Amniotic stem cell (primary cell): Measurements from ENCODE around the gene PLEKHA5.
"Not testable (repeated sequence)": the region's sequence is repeated elsewhere in the genome, so short reads cannot be mapped to it uniquely, and the experiment has no call there.

ENCODE experiments used
- DNase-seq: peaks from one replicate; lab custom pipeline; 2025; lab: John Stamatoyannopoulos, UW

The PLEKHA5 gene

GRCh38 chr12:19284658-19285057 is 155.1 kb downstream of the PLEKHA5 start:
- no peak for DNase-seq

DNA sequence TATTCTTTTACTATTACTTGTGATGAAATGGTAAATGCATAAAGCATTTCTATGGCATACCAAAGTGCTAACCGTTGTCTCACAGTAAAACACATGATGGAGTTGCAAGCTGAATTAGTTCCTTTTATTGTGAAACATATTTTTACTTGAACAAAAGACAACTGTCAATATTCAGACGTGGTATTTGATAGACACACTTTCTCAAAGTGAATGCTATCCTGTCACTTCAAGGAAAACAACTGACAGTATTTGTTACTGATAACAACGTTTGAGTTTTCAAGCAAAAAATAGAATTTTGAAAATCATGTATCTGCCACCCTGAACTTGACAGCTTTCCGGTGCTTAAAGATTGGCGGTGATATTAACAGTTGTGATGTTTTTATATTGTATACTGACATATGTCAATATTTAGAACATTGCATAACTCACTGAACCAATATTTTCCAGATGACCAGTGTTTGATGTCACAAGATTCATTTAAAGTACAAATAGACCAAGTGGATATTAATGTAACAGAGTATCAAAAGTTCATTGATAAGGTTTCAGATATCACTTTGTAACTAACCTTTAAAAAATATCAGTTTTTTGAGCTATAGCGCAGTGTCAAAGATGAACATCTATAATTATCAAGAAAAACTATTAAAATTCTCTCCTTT is 156.4 kb downstream of the PLEKHA5 start:
- DNase-seq = no peak

DNA sequence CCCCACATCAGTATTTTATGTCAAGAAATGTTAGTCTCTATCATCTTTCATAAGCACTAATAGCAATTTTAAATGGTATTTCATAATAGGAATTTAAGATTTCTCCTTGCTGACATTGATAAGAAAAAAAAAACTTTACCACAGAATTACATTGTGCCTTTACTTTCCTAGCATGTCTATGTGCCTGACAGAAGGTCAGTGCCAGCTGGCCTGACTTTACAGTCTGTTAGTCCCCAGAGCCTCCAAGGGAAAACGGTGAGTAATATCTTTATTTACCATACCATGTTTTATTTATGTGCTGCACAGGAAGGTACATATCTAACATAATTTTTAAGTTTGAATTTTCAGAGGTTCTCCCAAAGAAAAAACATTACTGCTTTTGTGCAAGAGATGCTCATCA is 157.8 kb downstream of the PLEKHA5 start:
- no peak for DNase-seq

DNA sequence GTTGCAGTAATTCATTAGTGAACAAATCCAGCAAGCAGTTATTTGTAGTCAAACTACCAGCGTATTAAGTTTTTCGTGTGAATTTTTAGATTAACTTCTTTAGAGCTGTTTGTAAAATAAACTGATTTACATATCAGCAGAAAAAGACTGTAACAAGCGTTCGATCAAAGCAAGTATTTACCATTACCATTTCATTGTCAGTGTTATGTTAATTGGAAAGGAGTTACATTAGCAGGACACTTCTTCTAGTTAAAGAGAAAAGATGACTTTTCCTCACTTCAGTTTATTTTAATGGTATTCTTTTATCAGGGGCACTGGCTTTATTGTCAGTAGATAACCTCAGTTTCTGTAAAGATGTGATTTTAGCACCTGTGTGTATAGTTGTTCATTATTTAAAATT is 158.6 kb downstream of the PLEKHA5 start:
- no peak for DNase-seq

GRCh38 chr12:19288603-19289244 is 159.2 kb downstream of the PLEKHA5 start:
- DNase-seq = peak; percentile 21

DNA sequence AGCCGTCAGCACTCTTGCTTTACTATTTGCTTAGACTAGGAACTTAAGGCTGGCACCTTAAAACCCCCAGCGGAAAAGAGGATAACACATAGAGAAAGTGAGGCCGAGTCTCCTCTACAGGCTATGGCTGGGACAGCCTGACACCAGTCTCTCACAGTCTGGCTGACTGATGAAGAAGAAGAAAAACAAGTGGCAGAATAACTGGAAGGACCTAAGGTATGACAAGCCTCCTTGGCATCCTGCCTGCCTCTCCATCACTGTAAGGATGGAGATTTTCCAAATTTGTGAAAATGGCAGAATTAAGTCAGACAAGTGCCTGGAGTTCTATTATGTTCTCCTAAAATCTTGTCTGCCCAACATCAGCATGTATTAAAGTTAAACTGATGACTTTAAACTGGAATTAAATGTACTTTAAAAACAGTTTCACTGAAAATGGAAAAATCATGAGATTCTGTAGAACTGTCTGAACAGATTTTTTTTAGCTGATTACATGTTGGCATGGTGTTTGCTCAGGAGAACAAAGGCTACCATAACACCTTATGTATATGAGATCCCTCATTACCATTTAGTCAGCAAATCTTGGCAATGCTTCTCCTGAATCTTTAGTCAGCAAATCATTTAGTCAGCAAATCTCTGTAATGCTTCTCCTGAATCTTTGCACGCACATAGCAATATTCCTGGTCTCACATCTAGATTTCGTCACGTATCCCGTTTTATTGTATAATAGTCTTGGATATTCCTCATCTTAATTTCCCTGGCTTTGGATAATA is 169.5 kb downstream of the PLEKHA5 start:
- no peak for DNase-seq

- DNase-seq = no peak
Observed at GRCh38 chr12:19299765-19300164, 170.2 kb downstream of the PLEKHA5 start.

DNA sequence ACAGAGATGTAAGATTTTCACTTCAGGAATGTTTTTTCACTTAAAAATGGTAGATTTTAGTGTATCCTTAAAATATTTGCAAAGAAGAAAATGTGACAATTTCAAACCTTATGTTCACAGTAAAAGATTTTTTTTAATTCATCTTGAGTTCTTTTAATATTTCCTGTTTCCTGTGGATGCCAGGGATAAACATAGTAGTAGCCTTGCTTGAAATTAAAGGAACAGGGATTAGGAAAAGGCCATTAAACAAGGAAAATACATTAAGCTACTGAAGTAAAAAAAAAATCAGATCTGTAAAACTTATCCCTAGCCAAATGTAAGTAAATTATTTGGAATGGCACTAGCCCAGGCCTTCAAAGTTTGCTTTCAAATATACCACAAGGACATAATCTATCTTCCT is 171.7 kb downstream of the PLEKHA5 start:
- no peak for DNase-seq

GRCh38 chr12:19301688-19302087 is 172.2 kb downstream of the PLEKHA5 start:
- no peak for DNase-seq

DNA sequence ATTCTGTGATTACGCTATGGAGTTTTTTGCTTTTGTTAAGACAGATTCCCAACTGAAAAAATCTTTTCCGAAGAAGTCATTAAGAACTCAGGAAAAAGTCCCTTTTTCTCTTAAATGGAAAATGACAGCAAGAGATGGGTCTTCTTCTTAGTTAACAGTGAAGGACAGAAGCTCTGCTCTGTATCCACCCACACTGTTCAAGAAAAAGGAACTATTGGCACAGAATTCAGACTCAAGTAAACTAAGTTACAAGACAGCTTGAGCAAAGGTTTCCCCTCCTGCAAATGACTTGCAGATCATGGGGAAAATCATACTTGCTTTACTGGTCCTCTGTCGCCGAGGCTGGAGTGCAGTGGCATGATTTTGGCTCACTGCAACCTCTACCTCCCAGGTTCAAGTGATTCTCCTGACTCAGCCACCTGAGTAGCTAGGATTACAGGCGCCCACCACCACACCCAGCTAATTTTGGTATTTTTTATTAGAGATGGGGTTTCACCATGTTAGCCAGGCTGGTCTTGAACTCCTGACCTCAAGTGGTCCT is 172.6 kb downstream of the PLEKHA5 start:
- DNase-seq = no peak

DNA sequence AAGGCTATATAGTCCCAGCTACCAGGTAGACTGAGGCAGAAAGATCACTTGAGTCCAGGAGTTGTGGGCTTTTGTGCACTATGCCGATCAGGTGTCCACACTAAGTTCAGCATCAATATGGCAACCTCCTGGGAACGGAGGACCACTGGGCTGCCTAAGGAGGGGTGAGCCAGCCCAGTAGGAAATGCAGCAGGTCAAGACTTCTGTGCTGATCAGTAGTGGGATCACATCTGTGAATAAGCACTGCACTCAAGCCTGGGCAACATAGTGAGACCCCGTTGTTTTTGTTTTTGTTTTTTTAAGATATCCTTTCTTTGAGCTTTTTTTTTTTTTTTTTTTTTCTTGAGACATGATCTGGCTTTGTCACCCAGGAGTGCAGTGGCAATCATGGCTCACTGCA is 174.0 kb downstream of the PLEKHA5 start:
- DNase-seq = no peak

DNA sequence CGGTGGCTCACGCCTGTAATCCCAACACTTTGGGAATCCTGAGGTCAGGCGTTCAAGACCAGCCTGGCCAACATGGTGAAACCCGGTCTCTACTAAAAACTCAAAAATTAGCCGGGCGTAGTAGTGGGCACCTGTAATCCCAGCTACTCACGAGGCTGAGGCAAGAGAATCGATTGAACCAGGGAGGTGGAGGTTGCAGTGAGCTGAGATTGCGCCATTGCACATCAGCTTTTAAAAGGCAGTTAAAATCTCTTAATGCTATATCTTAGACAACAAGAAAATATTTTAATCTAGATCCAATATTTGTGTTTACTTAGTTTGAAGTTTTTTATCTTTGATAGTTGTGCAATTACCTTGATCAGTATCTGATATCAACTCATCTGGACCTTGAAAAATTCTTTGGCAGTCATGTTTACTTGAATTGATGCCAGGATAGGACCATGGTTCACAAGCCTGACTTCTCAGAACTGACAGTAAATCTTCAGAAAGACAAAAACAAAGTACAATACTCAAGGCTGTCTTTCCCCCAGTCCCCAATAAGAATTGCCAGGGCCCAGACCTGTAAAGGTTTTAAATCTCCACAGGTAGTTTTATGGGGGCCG is 174.7 kb downstream of the PLEKHA5 start:
- DNase-seq = no peak

- DNase-seq = not testable (repeated sequence)
Observed at GRCh38 chr12:19305621-19306020, 176.1 kb downstream of the PLEKHA5 start.

- no peak for DNase-seq
Observed at GRCh38 chr12:19306366-19306765, 176.8 kb downstream of the PLEKHA5 start.

DNA sequence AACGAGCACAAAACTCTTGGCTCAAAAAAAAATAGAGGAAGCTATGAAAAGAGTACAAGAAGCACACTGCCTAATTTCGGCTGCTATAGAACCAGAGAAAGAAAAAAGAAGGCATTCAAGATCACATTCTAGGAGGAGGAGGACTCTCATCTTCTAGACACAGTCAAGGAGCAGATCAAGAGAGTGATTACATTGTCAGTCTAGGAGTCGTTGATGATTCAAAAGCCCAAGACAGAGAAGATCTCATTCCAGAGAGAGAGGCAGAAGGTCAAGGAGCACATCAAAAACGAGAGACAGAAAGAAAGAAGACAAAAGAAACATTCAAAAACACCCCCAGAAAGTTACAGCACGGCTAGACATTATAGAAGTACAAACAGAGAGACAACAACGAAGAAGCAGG is 177.9 kb downstream of the PLEKHA5 start:
- DNase-seq = no peak

GRCh38 chr12:19311165-19311564 is 181.6 kb downstream of the PLEKHA5 start:
- no peak for DNase-seq

DNA sequence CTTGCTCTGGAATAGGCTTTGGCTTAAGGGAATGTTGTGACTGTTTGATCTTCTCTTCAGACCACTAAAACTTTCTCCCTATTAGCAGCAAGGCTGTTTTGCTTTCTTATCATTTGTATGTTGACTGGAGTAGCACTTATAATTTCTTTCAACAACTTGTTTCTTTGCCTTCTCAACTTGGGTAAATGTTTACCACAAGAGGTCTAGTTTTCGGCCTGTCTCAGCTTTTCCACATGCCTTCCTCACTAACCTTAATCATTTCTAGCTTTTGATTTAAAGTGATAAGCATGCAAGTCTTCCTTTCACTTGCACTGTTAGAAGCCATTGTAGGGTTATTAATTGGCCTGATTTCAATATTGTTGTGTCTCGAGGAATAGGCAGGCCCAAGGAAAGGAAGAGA is 183.1 kb downstream of the PLEKHA5 start:
- DNase-seq = no peak

DNA sequence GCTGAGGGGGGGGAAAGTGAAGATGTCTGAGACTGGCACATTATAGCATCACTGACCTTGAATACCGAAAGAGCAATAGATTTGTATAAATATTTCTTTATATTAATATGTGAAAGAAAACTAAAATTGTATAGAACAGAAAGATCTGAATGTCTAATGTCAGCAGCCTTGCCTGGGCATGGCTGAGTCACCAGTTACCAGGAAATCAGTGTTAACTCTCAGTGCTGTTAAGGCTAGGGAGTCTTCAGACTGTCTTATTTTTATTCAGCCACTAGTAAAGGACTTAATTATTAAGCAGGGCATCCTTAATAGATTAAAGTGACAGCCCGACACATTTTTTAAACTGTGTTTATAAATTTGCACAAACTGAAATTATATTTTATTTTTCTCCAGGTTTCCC is 186.9 kb downstream of the PLEKHA5 start:
- no peak for DNase-seq

GRCh38 chr12:19322376-19322775 is 192.8 kb downstream of the PLEKHA5 start:
- DNase-seq = no peak

DNA sequence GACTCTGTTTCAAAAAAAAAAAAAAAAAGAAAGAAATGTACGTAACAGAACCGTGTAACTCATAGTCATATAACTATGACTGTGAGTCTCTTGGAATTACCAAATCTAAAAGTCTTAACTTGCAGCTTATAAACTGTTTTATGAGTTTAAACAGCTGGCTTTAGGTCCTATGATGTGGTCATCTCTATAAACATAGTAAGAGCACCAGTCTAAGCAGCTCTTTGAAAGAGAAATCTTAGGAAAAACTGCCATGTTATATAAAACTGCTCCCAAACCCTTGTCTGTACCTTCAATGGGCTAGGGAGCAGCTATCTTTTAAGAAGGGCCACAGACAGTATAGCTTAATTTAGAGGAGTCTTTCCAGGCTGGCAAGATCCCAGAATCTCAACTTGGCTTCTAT is 194.3 kb downstream of the PLEKHA5 start:
- DNase-seq = no peak

- DNase-seq = no peak
Observed at GRCh38 chr12:19326102-19326501, 196.6 kb downstream of the PLEKHA5 start.

DNA sequence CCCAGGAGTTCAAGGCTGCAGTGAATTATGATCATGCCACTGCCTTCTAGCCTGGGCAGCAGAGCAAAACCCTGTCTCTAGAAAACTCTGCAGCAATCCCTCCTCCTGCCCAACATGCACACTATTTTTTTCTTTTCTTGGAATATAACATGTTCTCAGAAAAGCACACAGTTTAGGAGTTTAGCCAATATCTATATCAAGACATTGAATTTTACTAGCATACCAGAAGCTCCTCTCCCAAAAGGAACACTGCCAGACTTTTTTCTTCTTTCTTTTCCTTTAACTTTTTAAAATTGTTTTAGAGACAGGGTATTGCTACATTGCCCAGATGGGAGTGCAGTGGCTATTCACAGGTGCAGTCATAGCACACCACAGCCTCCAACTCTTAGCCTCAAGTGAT is 202.7 kb downstream of the PLEKHA5 start:
- DNase-seq = no peak

GRCh38 chr12:19338405-19338804 is 208.9 kb downstream of the PLEKHA5 start:
- no peak for DNase-seq
